NCI-H2107 (cell line): Measurements from ENCODE around the gene AK8.

Experiments
- DNase-seq: peaks from one replicate; lab custom pipeline; 2025; lab: John Stamatoyannopoulos, UW

The AK8 gene

DNA sequence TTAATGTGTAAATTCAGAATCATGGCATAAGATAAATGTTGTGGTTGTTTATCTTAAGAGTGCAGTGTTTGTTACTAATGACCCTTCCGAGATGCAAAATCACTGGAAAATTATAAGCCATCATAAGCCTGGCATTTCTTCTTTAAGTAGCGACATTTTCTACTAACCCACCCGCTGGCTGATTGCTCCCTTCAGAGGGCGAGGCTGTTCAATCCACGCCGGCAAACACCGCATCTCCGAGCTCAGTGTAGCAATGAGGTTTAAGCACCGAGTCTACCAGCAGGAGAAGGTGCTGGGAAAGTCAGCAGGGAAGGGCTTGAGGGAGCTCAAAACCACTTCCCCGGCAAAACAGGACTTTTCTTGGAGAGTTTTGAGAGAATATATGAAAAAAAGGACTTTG lies 52.7 kb downstream of the AK8 start:
- no peak for DNase-seq

DNA sequence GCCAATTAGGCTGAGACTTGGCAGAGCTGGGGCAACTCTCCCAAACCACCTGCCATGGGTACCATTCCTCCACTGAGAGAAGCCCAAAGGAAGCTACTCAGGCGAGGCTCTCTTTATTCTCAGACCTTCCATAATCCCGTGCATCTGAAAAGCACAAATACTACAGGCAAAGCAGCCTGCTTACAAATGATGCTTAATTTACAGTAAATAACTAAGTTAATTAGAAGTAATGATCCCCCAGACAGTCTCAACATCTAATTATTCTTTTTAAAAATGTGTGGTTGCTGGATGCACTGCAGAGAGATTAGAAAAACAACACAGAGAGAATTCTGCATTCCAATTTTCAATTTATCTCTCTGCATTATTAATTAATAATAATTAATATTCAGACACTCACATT lies 53.1 kb downstream of the AK8 start:
- DNase-seq, result no peak

DNA sequence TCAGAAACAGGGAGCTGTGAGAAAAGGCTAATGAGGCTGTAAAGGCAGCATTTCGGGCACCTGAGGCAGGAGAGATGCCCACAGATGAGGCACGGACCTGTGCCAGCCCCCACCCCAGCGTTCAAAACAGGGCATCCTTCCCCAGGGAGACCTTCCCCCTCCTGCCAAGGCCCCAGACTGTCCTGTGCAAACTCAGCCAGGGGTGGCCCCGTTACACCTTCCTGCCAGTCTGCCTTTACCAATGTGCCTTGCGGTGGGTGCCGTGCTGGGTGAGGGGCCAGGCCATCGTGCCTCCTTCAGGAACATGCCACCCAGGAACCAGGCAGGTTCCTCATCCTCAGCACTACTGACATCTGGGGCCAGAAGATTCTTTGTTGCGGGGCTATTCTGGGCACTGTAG lies 53.9 kb downstream of the AK8 start:
- DNase-seq, result no peak

DNA sequence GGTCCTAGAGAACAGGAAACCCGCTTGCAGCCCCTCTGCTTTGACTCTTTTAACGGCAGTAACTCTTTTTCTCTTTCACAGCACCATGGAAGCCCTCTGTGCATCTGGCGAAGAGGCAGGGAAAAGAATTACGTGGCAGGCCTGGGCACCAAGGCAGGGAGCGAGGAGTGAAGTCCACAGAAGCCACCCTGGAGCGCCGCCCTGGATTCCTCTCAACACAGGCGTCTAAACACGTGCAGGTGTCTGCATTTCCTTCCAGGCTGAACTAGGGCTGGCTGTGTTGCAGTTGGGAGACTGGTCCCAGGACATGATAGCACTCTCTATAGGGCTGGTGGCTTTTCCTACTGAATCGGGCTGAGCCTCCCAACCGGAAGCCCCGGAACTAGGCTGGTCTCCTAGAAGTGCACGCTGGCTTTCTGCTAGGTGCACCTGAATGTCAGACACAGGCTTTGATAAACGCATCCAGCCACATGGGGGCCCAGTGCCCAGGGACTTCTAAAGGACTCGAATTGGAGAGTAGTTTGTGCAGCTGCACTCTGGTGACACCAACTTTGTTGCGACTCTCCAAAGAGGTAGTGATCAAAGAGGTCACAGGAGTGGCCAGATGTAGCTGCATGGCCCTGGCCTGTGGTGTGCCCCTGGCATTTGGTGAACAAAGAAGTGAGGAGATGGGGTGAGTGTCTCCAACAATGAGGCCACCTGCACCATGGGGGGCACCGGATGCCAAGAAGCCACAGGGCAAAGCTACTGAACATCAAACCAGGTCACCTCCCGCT lies 54.5 kb downstream of the AK8 start:
- DNase-seq, result no peak

DNA sequence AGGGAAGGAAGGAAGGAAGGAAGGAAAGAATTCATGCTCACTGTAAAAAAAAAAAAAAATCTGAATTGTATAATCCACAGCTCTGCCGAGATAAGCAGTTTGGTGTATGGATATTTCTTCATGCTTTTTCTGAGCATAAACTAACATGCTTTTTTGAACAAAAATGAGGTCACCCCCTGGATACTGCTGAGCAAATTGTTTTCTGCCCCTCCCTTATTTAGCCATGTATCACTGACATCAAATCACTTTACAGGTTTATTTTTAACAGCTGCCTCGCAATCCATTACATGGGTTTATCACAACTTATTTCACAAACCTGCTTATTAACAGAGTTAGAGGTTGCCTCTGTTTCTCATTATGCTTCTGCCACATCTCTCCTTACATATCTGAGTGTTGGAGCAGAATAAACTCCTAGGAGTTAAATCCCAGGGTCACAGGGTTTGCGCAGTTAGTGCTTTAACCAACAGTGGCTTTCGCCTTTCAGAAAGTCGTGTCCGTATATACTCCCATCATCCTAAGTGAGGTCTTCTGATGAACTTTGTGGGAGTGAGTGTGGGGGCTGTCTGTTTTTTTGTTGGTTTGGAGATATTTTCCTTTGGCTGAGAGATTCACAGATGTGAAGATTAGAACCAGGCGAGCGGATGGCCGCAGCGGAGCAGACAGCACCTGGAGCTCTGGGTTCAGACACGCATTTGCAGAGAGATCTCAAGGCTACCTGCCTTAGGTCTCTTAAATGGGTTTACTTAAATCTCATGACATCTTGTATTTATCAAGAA lies 57.7 kb downstream of the AK8 start:
- DNase-seq, result no peak

DNA sequence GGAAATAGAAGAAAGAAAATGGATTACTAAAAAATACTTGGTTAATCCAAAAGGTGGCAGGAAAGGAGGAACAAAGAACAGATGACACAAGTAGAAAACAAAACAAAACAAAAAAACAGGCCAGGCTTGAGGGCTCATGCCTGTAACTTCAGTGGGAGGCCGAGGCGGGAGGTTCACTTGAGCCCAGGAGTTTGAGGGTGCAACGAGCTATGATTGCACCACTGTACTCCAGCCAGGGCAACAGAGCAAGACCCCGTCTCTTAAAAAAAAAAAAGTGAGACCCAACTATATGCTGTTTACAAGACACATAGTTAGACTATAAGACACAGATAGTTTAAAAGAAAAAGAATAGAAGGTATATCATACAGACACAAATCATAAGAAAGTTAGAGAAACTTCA lies 59.5 kb downstream of the AK8 start:
- DNase-seq, result no peak

DNA sequence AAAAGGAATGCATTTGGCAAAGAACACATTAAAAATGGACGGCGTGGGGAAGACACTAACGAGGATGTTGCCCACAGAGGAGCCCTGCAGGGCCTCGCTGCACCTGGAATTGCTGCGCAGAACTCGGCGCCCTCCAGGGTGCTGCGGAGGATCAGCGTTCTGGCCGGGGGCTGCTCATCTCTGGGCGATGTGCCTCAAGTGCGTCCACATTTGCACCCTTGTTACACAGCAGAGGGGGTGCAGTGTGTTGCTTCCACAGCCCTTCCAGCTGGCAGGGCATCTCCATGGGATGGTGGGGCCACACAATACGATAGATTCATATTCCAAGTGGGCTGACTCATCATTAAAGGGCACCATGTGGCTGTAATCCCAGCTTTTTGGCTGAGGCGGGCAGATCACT lies 63.1 kb downstream of the AK8 start:
- DNase-seq, result no peak

DNA sequence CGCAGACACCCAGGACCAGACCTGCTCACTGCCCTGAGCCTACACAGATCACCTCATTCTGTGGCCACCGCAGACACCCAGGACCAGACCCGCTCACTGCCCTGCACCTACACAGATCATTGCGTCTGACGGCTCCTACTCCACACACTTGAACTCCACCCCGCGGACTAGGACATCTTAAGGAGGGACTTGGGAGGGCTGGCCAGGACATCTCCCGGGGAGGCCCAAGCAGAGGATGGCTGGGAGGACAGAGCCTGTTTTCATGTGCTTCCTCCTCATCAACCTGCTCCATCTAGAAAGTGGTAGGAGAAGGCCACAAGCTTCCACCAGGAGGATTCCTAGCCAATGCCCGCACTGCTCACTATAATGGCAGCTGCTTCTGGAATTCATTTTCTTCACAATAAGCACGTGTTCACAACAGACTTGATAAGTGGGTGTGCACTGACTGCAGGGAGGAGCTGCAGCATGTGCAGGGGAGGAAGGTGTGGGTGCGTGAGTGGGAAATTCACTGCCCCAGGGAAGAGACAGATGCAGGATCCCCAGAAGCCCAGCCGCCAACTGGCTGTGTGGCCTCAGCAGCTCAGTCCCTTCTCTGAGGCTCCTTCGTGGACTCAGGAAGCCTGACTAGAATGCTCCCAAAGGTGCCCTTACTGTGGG lies 64.8 kb downstream of the AK8 start:
- DNase-seq, result no peak

DNA sequence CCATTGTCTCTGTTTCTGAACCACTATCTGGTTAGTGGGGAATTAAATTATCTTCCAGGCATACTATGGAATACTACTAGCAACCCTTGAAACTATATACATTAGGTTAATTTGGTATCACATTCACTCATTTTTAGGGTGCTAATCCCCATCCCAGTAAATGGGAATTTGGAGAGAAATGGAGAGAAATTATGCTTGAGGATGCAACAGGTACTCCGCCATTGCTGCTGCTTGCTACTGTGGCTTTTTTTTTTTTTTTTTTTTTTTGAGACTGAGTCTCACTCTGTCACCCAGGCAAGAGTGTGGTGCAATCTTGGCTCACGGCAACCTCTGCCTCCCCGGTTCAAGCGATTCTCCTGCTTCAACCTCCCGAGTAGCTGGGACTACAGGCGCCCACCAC lies 66.1 kb downstream of the AK8 start:
- no peak for DNase-seq

DNA sequence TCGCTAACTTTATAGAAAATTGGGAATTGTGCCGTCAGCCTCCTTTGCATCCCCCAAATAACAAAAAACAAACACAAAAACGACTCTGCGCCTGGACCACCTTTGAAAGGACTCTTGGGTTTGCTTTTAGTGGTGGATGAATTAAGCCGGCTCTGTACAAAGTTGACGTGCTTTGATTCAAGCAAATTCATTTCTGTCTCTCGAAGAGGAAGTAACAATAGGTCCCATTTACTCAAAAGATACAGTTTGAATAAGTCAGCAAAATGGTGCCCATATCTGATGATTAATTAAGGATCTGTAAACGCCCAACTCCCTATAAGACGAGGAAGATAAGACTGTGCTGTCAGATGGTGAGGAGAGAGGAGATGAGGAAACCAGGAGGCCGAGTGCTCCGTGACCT lies 67.8 kb downstream of the AK8 start:
- no peak for DNase-seq

DNA sequence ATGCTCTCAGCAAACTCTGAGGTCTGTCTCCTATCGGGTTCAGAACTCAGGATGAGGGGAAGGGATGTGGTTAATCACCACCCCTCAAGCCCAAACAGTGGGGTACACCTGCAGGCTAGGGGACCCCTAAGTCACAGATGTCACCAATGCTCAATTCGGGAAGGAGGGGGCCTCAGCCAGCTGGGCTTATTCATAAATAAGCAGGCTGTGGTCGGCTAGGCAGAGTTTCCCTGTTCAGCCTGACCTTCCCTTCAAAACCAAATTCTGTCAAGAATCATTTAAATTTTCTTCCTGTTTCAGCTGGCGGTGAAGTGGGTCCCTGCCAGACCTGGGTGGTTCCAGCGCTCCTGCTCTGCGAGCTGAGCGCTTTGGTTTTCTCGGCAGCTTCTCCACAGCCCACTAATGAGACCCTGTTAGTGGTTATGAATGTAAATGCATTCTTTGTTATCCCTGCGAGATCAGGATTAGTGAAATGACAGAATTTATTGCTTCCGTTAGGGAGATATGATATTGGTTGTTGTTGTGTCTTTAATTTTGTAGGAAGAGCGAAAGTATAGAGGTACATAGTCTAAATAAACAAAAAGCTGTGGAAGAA lies 68.3 kb downstream of the AK8 start:
- DNase-seq, result no peak

DNA sequence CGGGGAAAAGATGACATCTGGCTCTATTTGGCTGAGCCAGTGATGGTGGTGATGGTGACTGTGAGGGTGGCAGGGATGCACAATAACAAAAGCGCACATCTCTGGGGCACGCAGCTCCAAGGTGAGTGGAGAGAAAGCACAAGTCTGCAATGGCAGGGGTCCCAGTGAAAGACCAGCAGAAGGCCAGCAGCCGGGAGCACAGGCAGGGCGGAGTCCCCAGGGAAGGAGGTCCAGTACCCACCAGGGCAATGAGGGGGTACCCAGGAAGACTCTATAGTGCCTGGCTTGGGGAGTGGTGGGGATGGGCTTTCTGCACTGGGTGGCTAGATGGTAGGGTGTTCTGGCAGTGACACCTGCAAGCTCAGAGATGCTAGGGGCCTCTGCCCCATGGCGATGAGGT lies 69.4 kb downstream of the AK8 start:
- DNase-seq, result no peak

DNA sequence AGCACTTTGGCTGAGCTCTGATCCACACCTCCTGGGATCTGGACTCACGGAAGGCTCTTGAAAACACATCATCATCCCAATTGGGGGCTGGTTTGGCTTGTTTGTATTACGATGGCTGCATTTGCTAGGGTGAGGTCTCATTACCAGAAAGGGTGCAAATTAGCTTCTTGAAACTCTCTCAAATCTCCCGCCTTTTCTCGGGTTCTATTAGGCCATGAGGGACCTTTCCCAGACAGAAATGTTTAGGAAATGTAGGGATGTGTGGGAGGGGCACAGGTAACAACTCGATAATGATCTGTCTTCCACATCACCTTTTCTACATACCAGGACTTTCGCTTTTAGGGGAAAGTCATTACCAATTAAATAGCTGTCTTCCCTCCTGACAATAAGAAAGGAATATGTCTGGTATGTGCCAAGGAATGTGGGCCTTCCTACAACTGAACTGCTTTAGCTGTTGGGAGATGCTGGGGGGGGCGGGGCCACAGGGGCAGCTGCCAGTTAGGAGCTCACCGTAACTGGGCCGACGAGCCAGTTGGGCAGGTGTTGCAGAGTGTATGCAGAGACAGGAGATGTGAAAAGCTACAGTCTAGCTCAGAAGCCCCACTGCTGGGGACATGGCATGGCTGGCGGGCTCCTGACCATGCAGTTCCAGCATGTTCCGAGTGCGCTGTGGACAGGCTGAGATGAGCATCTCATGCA lies 71.2 kb downstream of the AK8 start:
- DNase-seq, result no peak

DNA sequence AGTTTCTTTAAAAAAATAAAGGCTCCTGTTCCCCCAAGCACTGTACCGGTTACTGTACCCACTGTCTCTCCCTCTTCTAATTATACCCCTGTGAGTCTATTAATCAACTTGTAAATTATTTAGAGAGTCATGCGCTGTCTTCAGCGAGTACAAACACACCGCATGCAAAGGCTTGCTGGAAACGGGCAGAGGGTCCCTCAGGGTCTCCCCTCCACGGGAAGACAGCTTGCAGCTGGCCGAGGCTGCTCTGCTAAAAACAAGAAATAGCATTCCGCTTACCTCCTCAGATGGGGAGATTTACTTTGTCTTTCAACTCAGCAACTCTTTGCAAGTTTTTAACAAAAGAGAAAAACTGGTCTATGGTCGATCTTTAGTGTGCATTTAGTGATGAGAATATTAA lies 71.8 kb downstream of the AK8 start:
- DNase-seq, result no peak

DNA sequence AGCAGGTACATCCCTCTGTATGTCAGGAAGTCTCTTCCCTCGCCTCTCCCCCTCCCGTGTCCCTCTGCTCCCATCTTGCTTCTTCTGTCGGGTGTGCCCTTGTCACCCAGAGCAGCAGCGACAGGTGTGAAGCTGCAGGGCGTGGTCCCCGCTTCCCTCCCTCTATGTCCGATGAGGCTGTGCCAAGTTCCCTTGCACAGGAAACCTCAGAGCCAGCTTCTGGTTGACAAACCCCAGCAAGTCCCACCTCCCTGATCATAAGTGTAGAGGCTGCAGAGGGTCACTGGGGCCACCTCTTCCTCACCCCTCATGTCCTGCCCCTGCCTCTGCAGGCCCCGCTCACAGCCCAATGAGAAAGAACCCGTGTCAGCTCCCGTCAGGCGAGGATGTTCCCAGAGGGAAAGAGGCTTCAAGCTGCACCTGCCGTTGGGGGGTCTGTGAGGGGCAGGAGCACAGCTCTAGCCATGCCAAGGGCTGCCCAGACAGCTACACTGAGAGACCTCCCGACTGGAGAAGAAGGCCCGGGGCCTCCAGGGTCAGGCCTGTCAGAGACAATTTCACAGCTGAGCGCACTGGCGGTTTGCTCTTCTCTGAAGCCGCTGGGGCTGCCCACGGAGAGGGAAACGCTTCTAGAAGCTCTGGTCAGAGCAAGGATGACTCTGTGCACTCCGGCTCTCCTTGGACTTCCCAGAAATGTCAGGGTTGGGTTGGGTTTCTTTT lies 73.3 kb downstream of the AK8 start:
- no peak for DNase-seq

DNA sequence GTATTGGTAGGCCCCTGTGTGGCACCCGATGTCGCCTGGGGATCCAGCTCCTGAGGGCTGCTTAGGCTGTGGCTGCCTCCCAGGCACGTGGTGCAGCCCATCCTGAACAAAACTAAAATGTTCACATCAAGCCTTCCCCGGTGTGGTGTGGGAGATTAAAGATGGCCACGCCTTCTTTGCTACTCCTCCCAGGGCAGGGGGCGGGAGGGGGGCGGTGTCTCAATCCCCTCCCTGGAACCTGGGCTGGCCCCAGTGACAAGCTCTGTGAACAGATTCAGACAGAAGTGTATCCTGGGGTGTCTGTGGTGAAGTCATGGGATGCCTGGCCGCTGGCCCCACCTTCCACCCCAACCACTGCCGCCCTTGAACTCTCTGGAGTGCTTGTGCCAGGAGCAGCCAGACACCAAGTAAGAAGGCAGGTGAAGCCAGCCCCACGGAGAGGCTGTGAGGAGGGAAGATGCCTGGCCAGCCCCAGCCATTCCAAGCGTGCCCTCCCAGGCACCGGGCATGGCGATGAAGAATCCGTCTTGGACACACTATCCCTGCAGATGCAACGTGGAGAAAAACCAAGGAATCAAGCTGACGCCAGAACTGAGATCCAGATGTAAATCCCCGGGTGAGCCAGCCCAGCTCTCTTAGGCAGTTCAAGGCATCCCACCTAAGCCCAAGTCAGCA lies 75.8 kb downstream of the AK8 start:
- DNase-seq, result no peak

DNA sequence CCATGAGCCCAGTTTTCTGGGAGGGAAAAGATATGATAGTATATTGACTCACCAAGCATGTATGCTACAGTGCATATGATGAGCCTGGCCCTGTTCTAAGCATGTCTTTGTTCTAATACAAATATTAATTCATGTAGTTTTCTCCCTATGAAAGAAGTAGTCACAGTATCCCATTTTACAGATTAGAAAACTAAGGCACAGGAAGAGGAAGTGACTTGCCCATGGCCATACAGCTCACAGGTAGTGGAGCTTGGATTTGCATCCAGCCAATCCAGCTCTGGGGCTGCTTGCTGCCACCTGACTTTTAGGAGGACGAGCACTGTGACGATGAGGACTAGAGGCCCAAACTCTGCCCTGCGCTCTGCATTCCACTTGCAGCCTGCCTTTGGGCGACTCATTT lies 76.4 kb downstream of the AK8 start:
- DNase-seq, result no peak

DNA sequence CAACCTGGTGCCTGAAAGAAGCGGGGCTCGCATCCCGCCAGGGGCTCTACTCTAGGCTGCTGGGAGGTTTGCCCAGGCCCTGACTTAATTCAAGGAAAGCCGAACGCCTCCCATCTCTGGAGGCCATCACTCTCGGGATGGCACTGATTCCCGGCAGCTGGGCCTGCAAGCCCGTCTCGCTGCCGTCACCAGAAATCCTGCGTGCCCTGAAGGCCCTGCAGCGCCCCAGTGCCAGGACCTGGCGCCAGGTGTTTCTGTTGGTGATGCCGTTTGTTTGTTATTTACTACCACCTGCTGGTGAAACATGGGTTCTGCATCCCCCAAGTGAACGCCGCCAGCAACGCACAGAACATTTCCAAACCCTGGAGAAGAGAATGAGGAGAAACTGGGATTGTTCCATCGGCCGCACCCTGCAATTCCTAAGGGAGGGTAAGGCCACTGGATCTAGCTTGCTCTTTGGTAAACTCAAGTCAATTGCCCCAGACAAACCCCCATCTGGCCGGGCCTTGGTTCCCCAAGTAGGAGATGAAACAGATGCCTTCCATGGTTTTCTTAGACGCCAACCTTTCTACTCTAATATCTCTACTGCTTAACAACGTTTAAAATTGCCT lies 77.9 kb downstream of the AK8 start:
- DNase-seq, result peak; percentile 68

DNA sequence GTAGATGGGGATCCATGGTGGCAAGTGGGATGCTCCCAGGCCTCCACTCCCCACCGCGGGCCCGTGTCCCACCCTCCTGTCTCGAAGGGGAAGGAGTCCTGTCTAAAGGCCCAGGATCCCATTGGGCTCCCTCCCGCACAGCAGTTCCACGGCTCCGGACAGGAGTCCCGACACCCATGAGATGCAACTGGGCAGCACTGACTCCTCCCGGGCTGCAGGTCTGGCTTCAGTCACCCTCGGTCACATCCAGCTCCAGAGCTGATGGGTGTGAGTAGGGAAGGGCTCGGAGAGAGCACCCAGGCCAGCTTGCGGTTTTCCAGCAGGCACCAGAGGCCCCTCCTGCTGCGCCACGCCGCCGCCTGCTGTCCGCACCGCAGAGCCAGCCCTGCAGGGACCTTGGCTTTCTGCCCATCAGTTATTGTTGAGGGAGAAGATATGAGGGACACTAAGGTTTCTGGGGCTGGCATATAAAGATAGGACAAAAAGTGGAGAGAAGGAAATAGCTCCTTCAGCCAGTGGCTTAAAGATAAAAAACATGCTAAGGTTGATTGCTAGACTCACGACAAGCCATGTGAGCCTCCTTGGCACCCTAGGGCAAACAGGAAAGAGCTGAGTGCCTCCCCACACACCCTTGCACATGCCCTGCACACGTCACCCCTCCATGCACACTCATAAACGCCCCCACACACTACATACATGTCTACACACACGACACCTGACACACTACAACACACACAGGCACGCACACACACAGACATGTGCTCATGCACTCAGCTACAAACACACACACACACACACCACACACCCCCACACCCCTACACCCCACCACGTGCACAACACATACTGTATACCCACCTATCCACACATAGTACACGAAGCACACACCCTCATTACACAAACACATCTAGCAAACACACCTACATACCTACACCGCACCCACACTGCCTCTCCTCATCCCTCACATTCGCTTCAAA lies 79.0 kb downstream of the AK8 start:
- DNase-seq, result peak; percentile 32
